HCT116 (cell line): ENCODE results near the gene TMEM130.

ENCODE experiments used
- ATF3 ChIP-seq: IDR thresholded peaks from 2 replicates; pipeline ENCODE4 v1.6.1; 2012
- CEBPB ChIP-seq: IDR thresholded peaks from 2 replicates; pipeline ENCODE4 v1.6.1; 2012; ENCODE audit warnings: low read depth
- CTCF ChIP-seq, 3 experiments: fragments of 200-600 bp in 1 of 3; sonication (generic) in 1 of 3; IDR thresholded peaks in 2 of 3; conservative IDR thresholded peaks in 1 of 3; 2 replicates each; pipeline ENCODE4 v1.5.1; 2012 to 2017; ENCODE audit warnings: low read depth in 2 of 3, low read length in 2 of 3, antibody characterized with exemption in 1 of 3, borderline replicate concordance in 1 of 3, control low read depth in 1 of 3, mild to moderate bottlenecking in 1 of 3, mixed read lengths in 1 of 3, mixed run types in 1 of 3, moderate library complexity in 1 of 3; ENCODE audit not compliant: insufficient read depth in 1 of 3
- ELF1 ChIP-seq: IDR thresholded peaks from 2 replicates; pipeline ENCODE4 v1.6.1; 2012; ENCODE audit warnings: low read depth, borderline replicate concordance
- EZH2 ChIP-seq: fragments of 200-600 bp; sonication (generic); IDR thresholded peaks from 2 replicates; pipeline ENCODE4 v1.6.1; 2017; ENCODE audit warnings: antibody characterized with exemption, mixed run types
- MAX ChIP-seq: IDR thresholded peaks from 2 replicates; pipeline ENCODE4 v1.6.1; 2012
- POLR2A ChIP-seq: IDR thresholded peaks from 2 replicates; pipeline ENCODE4 v1.7.0; 2011; ENCODE audit warnings: borderline replicate concordance; ENCODE audit not compliant: insufficient read depth, insufficient read length; ENCODE audit errors: extremely low read depth
- POLR2AphosphoS5 ChIP-seq: IDR thresholded peaks from 2 replicates; pipeline ENCODE4 v1.6.1; 2011; ENCODE audit warnings: mild to moderate bottlenecking, low read depth, low read length, moderate library complexity
- RAD21 ChIP-seq: IDR thresholded peaks from 2 replicates; pipeline ENCODE4 v1.6.1; 2012; ENCODE audit warnings: low read depth, mild to moderate bottlenecking
- SIN3A ChIP-seq: IDR thresholded peaks from 2 replicates; pipeline ENCODE4 v1.6.1; 2012; ENCODE audit warnings: low read depth
- YY1 ChIP-seq: IDR thresholded peaks from 2 replicates; pipeline ENCODE4 v1.6.1; 2011; ENCODE audit warnings: low read length, low read depth, moderate library complexity, mild to moderate bottlenecking; ENCODE audit not compliant: insufficient replicate concordance; ENCODE audit errors: extremely low read depth
- ZBTB33 ChIP-seq: IDR thresholded peaks from 2 replicates; pipeline ENCODE4 v1.6.1; 2011; ENCODE audit warnings: mild to moderate bottlenecking, low read length, moderate library complexity; ENCODE audit not compliant: insufficient replicate concordance; ENCODE audit errors: extremely low read depth
- ZFX ChIP-seq: fragments of 450-650 bp; IDR thresholded peaks from 2 replicates; pipeline ENCODE4 v1.6.1; 2017

GRCh38 chr7:98802781-98803110 lies 67.1 kb downstream of the TMEM130 start:
- TF ChIP-seq CTCF (IDR thresholded peaks at IDR 0.05 in 2 of 3, conservative IDR thresholded peaks at IDR 0.05 in 1 of 3; ENCODE audit: borderline replicate concordance in 1 of 3, insufficient read depth in 1 of 3, low read depth in 2 of 3, low read length in 2 of 3), result no peak
- no peak for TF ChIP-seq POLR2A
- no peak for TF ChIP-seq ZBTB33
- TF ChIP-seq ZFX, result no peak
- no peak for TF ChIP-seq EZH2
- no peak for TF ChIP-seq ATF3
- TF ChIP-seq MAX, result no peak
- TF ChIP-seq SIN3A, result no peak
- no peak for TF ChIP-seq ELF1
- no peak for TF ChIP-seq RAD21
- TF ChIP-seq POLR2AphosphoS5, result no peak
- no peak for TF ChIP-seq CEBPB
- TF ChIP-seq YY1, result no peak
